HepG2 (cell line): ENCODE data around the gene ACP7. TPM values are rescaled to one million over a fixed set of nuclear protein-coding genes. Genes with fewer than 3 reads are reported as not detected.

Experiments used
- ATAC-seq: fragments of 200-7000 bp; cut with Tn5 transposase; 3 replicates; pipeline ENCODE4 v1.9.1; 2020; ENCODE audit warnings: mild to moderate bottlenecking, moderate library complexity
- BruUV-seq: library from RNA; stranded (reverse); fragments of 400-500 nt; replicated peaks from 2 replicates; lab custom pipeline; 2021; lab: Mats Ljungman, UMichigan
- CTCF ChIA-PET: fragments of 300-600 bp; formaldehyde crosslinking; extraction: SDS; loops from one replicate; lab custom pipeline; 2021; ENCODE audit warnings: low total read pairs, inconsistent platforms, low intra/inter-chr PET ratio; lab: Yijun Ruan, JAX
- POLR2A ChIA-PET: fragments of 350-600 bp; sonication (Branson Sonifier 250); formaldehyde crosslinking; loops from one replicate; lab custom pipeline; 2020; ENCODE audit warnings: antibody characterized with exemption, inconsistent platforms; lab: Yijun Ruan, JAX
- DNase-seq: peaks from one replicate; pipeline ENCODE4 v3.0.0-alpha.2; 2015; ENCODE audit warnings: low spot score
- FAIRE-seq: peaks from 3 replicates; lab custom pipeline; 2011; peaks lifted over from hg19 to GRCh38; lab: Jason Lieb, UNC
- H2AFZ ChIP-seq: one replicate; pipeline ENCODE4 v1.6.1; 2011; ENCODE audit warnings: low read length, inconsistent platforms
- H3K27ac ChIP-seq: fragments of 300-600 bp; 3 replicates; pipeline ENCODE4 v1.8.0; 2011; ENCODE audit warnings: mixed run types, mild to moderate bottlenecking, mixed read lengths, low read length, inconsistent platforms; ENCODE audit not compliant: insufficient read depth; ENCODE audit errors: extremely low read length
- H3K27me3 ChIP-seq, 2 experiments: fragments of 200-600 bp in 1 of 2; 2 replicates in 1 of 2; 3 replicates in 1 of 2; pipeline versions ENCODE4 v1.6.0 to v1.8.0; 2011; ENCODE audit warnings: low read length in 2 of 2, mild to moderate bottlenecking in 2 of 2, moderate library complexity in 2 of 2, inconsistent platforms in 1 of 2; ENCODE audit not compliant: insufficient read depth in 2 of 2, control insufficient read depth in 1 of 2
- H3K36me3 ChIP-seq, 2 experiments: fragments of 200-600 bp in 1 of 2; replicated peaks in 1 of 2; 2 replicates in 1 of 2; 3 replicates in 1 of 2; pipeline versions ENCODE4 v1.5.1 to v1.8.0; 2011; ENCODE audit warnings: low read length in 2 of 2, inconsistent platforms in 1 of 2; ENCODE audit not compliant: insufficient read depth in 2 of 2, control insufficient read depth in 1 of 2
- H3K4me1 ChIP-seq: 2 replicates; pipeline ENCODE4 v1.5.1; 2012; ENCODE audit warnings: low read length, inconsistent platforms; ENCODE audit not compliant: insufficient read depth
- H3K4me2 ChIP-seq: 2 replicates; pipeline ENCODE4 v1.6.0; 2011; ENCODE audit warnings: low read depth, low read length, inconsistent platforms
- H3K4me3 ChIP-seq, 3 experiments: fragments of 200-600 bp in 1 of 3; sonication (generic), shearing (Covaris generic) in 1 of 3; replicated peaks in 1 of 3; 2 replicates each; pipeline ENCODE4 v1.5.1; 2011 to 2016; ENCODE audit warnings: low read length in 3 of 3, inconsistent platforms in 2 of 3, low read depth in 2 of 3, mild to moderate bottlenecking in 2 of 3, control low read depth in 1 of 3, mixed read lengths in 1 of 3; ENCODE audit not compliant: insufficient read depth in 1 of 3
- H3K79me2 ChIP-seq: one replicate; pipeline ENCODE4 v1.6.1; 2011; ENCODE audit warnings: low read length, inconsistent platforms; ENCODE audit not compliant: insufficient read depth
- H3K9ac ChIP-seq: 2 replicates; pipeline ENCODE4 v1.6.0; 2011; ENCODE audit warnings: mild to moderate bottlenecking, low read depth, low read length, inconsistent platforms; ENCODE audit not compliant: insufficient read depth
- H3K9me3 ChIP-seq: 2 replicates; pipeline ENCODE4 v1.5.1; 2012; ENCODE audit warnings: mild to moderate bottlenecking, low read length
- H4K20me1 ChIP-seq: 2 replicates; pipeline ENCODE4 v1.6.0; 2011; ENCODE audit warnings: inconsistent platforms, mild to moderate bottlenecking, low read length, moderate library complexity; ENCODE audit not compliant: insufficient read depth
- BCL6 ChIP-seq: IDR thresholded peaks from 2 replicates; pipeline ENCODE4 v1.6.1; 2016; ENCODE audit warnings: missing genetic modification reagents, missing compliant biosample characterization
- ETV5 ChIP-seq: IDR thresholded peaks from 2 replicates; pipeline ENCODE4 v1.6.1; 2018; ENCODE audit warnings: missing biosample characterization, missing genetic modification reagents, inconsistent platforms, borderline replicate concordance
- GATAD2A ChIP-seq: IDR thresholded peaks from 2 replicates; pipeline ENCODE4 v1.6.1; 2016
- SETDB1 ChIP-seq: sonication (generic); formaldehyde crosslinking; IDR thresholded peaks from 2 replicates; pipeline ENCODE4 v1.5.1; 2020; ENCODE audit warnings: missing genetic modification reagents, mild to moderate bottlenecking, borderline replicate concordance
- SMC3 ChIP-seq: IDR thresholded peaks from 2 replicates; pipeline ENCODE4 v1.6.1; 2011; ENCODE audit warnings: low read length, improper control_type of control experiment
- SOX5 ChIP-seq: IDR thresholded peaks from 2 replicates; pipeline ENCODE4 v1.6.1; 2016; ENCODE audit warnings: borderline replicate concordance
- SRSF1 ChIP-seq: fragments of 200-400 bp; formaldehyde crosslinking; optimal IDR thresholded peaks from 2 replicates; pipeline ENCODE3; 2017; ENCODE audit warnings: mild to moderate bottlenecking, low read depth, low read length, moderate library complexity
- WIZ ChIP-seq: sonication (generic); formaldehyde crosslinking; IDR thresholded peaks from 2 replicates; pipeline ENCODE4 v1.5.1; 2020; ENCODE audit warnings: mild to moderate bottlenecking, missing genetic modification reagents
- YEATS2 ChIP-seq: sonication (generic); formaldehyde crosslinking; IDR thresholded peaks from 2 replicates; pipeline ENCODE4 v1.4.0; 2020; ENCODE audit warnings: missing genetic modification reagents, borderline replicate concordance
- YEATS4 ChIP-seq: sonication (generic); formaldehyde crosslinking; IDR thresholded peaks from 2 replicates; pipeline ENCODE4 v1.4.0; 2020; ENCODE audit warnings: missing genetic modification reagents, borderline replicate concordance
- ZNF224 ChIP-seq: sonication (generic); formaldehyde crosslinking; IDR thresholded peaks from 2 replicates; pipeline ENCODE4 v1.5.0; 2020; ENCODE audit warnings: mild to moderate bottlenecking, missing genetic modification reagents
- ZNF225 ChIP-seq: sonication (generic); formaldehyde crosslinking; IDR thresholded peaks from 2 replicates; pipeline ENCODE4 v1.4.0; 2020; ENCODE audit warnings: mild to moderate bottlenecking, missing genetic modification reagents
- ZNF597 ChIP-seq: sonication (generic); formaldehyde crosslinking; IDR thresholded peaks from 2 replicates; pipeline ENCODE4 v1.5.0; 2020; ENCODE audit warnings: missing genetic modification reagents
- WGBS: methylation state at CpG from one replicate; pipeline ENCODE4 v1.1.6; 2017; ENCODE audit warnings: low lambda C conversion rate; 5-methylcytosine and 5-hydroxymethylcytosine counted together
- in situ Hi-C: cut with HindIII; loops from 2 replicates; pipeline ENCODE4 v1.10.0; 2017; ENCODE audit warnings: low pct_unique_long_range_greater_than_20kb; ENCODE audit not compliant: extremely low pct_ligation_motif_present
- intact Hi-C: fragments of 100-400 bp; cut with micrococcal nuclease; formaldehyde crosslinking; loops from one replicate; pipeline ENCODE4 v1.10.0; 2022; ENCODE audit not compliant: unreplicated experiment
- polyA plus RNA-seq, 8 experiments: library from polyadenylated mRNA; depleted of rRNA in 3 of 8; stranded (reverse) in 7 of 8; unstranded in 1 of 8; fragments of >200 nt; fragmentation: Illumina TruSeq in 4 of 8; extraction: Trizol in 4 of 8; gene quantifications; 2 replicates each; pipeline versions ENCODE4 v1.2.1 to v1.2.3, GENCODE V29; 2011 to 2016; ENCODE audit warnings: low read depth in 4 of 8, missing spikeins in 1 of 8, mixed read lengths in 1 of 8; ENCODE audit not compliant: insufficient read depth in 1 of 8
- total RNA-seq, 5 experiments: library from RNA; depleted of rRNA; stranded (reverse); fragments of >200 nt; fragmentation: Illumina TruSeq; extraction: Trizol; gene quantifications; 2 replicates each; pipeline ENCODE4 v1.2.3, GENCODE V29; 2016; ENCODE audit warnings: low read depth in 1 of 5
- TF ChIP-seq, protein P1 (sequence below): sonication (generic); formaldehyde crosslinking; IDR thresholded peaks from 2 replicates; pipeline ENCODE4 v1.4.0; 2020; ENCODE audit warnings: missing genetic modification reagents, mild to moderate bottlenecking, borderline replicate concordance
- TF ChIP-seq, protein P2 (sequence below): sonication (generic); formaldehyde crosslinking; IDR thresholded peaks from 2 replicates; pipeline ENCODE4 v1.4.0; 2020; ENCODE audit warnings: missing genetic modification reagents
- TF ChIP-seq, protein P3 (sequence below): sonication (generic); formaldehyde crosslinking; IDR thresholded peaks from 2 replicates; pipeline ENCODE4 v1.5.0; 2020; ENCODE audit warnings: mild to moderate bottlenecking, low read depth, missing genetic modification reagents, borderline replicate concordance

ACP7 gene
- total and polyA plus RNA-seq, 2 of the 13 experiments (the other 11 are each of a cell fraction or from before 2014, with no cell fraction given), result not detected

GRCh38 chr19:39104186-39104596 is 20.0 kb downstream of the ACP7 start:
- peaks cover 7% of the 10 kb centered on the region for H3K4me1 ChIP-seq
- no peak for FAIRE-seq
- TF ChIP-seq BCL6, result peak; percentile 36; the same call in 1 of the 2 replicates
- no peak for TF ChIP-seq ETV5
- TF ChIP-seq, protein P1, sequence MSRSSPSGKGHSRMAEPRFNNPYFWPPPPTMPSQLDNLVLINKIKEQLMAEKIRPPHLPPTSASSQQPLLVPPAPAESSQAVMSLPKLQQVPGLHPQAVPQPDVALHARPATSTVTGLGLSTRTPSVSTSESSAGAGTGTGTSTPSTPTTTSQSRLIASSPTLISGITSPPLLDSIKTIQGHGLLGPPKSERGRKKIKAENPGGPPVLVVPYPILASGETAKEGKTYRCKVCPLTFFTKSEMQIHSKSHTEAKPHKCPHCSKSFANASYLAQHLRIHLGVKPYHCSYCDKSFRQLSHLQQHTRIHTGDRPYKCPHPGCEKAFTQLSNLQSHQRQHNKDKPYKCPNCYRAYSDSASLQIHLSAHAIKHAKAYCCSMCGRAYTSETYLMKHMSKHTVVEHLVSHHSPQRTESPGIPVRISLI (CRISPR knock-in tag), result peak; percentile 41; the same call in 1 of the 2 replicates
- TF ChIP-seq GATAD2A (CRISPR knock-in tag), result 0 out of 2 replicates have a peak, but pooled peaks have one; percentile 15
- ATAC-seq, result no peak
- no peaks in the 10 kb centered on the region for H3K9me3 ChIP-seq
- no peaks in the 10 kb centered on the region for H3K79me2 ChIP-seq
- no peak overlapping the region for H3K4me3 ChIP-seq
- no peak overlapping the region for H3K27ac ChIP-seq
- no peak overlapping the region for H2AFZ ChIP-seq
- no peak overlapping the region for H3K9ac ChIP-seq
- intact Hi-C loops, result no loop called here
- ChIA-PET POLR2A (no interaction called here), CTCF (no interaction called here)
- peak; percentile 42 for DNase-seq
- no TSS peak for BruUV-seq
- no peaks in the 10 kb centered on the region for H3K36me3 ChIP-seq
- no peak overlapping the region for H3K4me2 ChIP-seq
- H3K27me3 ChIP-seq, result no peaks in the 10 kb centered on the region
- no peaks in the 10 kb centered on the region for H4K20me1 ChIP-seq
- WGBS, result 6% methylated on average over 5 of the region's 5 CpGs
- in situ Hi-C loops, result no loop called here

DNA sequence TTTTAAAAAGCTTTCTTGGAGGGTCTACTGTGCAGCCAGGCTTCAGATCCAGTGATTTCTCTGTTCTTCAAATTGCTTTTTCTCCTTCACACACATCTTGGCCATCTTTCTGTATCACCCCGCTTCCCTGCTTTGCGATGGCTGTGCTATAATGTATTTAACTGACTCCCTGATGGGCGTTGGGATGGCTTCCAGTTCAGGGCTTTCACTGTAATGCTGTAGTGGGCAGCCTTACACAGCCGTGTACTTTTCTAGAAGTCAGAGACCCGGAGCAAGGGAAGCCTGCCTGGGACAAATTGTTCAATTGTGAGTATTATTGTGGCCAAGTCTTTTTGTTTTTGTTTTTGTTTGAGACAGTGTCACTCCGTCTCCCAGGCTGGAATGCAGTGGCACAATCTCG is 22.0 kb downstream of the ACP7 start:
- no peaks in the 10 kb centered on the region for H3K9me3 ChIP-seq
- CTCF ChIA-PET, result no interaction called here
- FAIRE-seq (no peak), DNase-seq (no peak), ATAC-seq (no peak)
- in situ Hi-C loops, result no loop called here
- H4K20me1 ChIP-seq, result no peaks in the 10 kb centered on the region
- H3K4me2 ChIP-seq, result no peak overlapping the region
- H2AFZ ChIP-seq, result no peak overlapping the region
- WGBS, result 38% methylated on average over 7 of the region's 7 CpGs
- H3K27me3 ChIP-seq, result 0 out of 5 replicates have a peak, but pooled peaks cover 2 to 5% of the 10 kb centered on the region in 2 experiments
- intact Hi-C loops, result no loop called here
- BruUV-seq, result no TSS peak
- H3K4me3 ChIP-seq, result no peak overlapping the region
- H3K79me2 ChIP-seq, result no peaks in the 10 kb centered on the region
- H3K4me1 ChIP-seq, result peaks cover 7% of the 10 kb centered on the region
- POLR2A ChIA-PET, result no interaction called here
- H3K27ac ChIP-seq, result no peak overlapping the region
- H3K9ac ChIP-seq, result no peak overlapping the region
- H3K36me3 ChIP-seq, result no peaks in the 10 kb centered on the region
- TF ChIP-seq SMC3, result no peak
- no peak for TF ChIP-seq SOX5 (CRISPR knock-in tag)
- TF ChIP-seq, protein P2, sequence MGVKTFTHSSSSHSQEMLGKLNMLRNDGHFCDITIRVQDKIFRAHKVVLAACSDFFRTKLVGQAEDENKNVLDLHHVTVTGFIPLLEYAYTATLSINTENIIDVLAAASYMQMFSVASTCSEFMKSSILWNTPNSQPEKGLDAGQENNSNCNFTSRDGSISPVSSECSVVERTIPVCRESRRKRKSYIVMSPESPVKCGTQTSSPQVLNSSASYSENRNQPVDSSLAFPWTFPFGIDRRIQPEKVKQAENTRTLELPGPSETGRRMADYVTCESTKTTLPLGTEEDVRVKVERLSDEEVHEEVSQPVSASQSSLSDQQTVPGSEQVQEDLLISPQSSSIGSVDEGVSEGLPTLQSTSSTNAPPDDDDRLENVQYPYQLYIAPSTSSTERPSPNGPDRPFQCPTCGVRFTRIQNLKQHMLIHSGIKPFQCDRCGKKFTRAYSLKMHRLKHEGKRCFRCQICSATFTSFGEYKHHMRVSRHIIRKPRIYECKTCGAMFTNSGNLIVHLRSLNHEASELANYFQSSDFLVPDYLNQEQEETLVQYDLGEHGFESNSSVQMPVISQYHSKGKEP, result no peak
- TF ChIP-seq ZNF225 (CRISPR knock-in tag), result no peak
- TF ChIP-seq SETDB1 (CRISPR knock-in tag), result no peak
- no peak for TF ChIP-seq ZNF597 (CRISPR knock-in tag)
- no peak for TF ChIP-seq ZNF224 (CRISPR knock-in tag)
- no peak for TF ChIP-seq SRSF1
- TF ChIP-seq YEATS2 (CRISPR knock-in tag), result no peak
- TF ChIP-seq WIZ (CRISPR knock-in tag), result no peak
- TF ChIP-seq, protein P3, sequence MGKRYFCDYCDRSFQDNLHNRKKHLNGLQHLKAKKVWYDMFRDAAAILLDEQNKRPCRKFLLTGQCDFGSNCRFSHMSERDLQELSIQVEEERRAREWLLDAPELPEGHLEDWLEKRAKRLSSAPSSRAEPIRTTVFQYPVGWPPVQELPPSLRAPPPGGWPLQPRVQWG (CRISPR knock-in tag), result no peak
- no peak for TF ChIP-seq YEATS4
